Subcutaneous abdominal adipose tissue (tissue), 5 donors: ENCODE results near the gene IFIT5.
"Not testable (repeated sequence)": the region's sequence is repeated elsewhere in the genome, so short reads cannot be mapped to it uniquely, and the experiment has no call there.

Experiments used
- H3K27ac ChIP-seq: one replicate; pipeline ENCODE4 v1.7.0; 2013; ENCODE audit warnings: low read depth, mild to moderate bottlenecking, inconsistent platforms, low read length, moderate library complexity
- H3K27me3 ChIP-seq, 5 donors: one replicate each; pipeline ENCODE4 v1.7.0; 2013; ENCODE audit warnings: low read length in 5 of 5, inconsistent platforms in 1 of 5; ENCODE audit not compliant: control insufficient read depth in 5 of 5, insufficient read depth in 4 of 5
- H3K36me3 ChIP-seq, 5 donors: one replicate each; pipeline ENCODE4 v1.7.0; 2013; ENCODE audit warnings: low read length in 5 of 5; ENCODE audit not compliant: control insufficient read depth in 5 of 5, insufficient read depth in 5 of 5
- H3K4me1 ChIP-seq, 5 donors: one replicate each; pipeline ENCODE4 v1.7.0; 2013; ENCODE audit warnings: low read length in 5 of 5, mild to moderate bottlenecking in 3 of 5, moderate library complexity in 1 of 5; ENCODE audit not compliant: control insufficient read depth in 5 of 5, insufficient read depth in 5 of 5
- H3K4me3 ChIP-seq, 5 donors: one replicate each; pipeline ENCODE4 v1.7.0; 2013; ENCODE audit warnings: low read length in 5 of 5, low read depth in 1 of 5
- H3K9ac ChIP-seq, 5 donors: one replicate each; pipeline ENCODE4 v1.7.0; 2013; ENCODE audit warnings: low read length in 5 of 5, mild to moderate bottlenecking in 4 of 5, moderate library complexity in 3 of 5
- H3K9me3 ChIP-seq, 5 donors: one replicate each; pipeline ENCODE4 v1.7.0; 2013; ENCODE audit warnings: low read length in 5 of 5; ENCODE audit not compliant: control insufficient read depth in 5 of 5
- donor health status: healthy.
- donor health status: healthy.
- donor health status: healthy.
- donor health status: healthy.
- donor health status: healthy.

IFIT5 gene

GRCh38 chr10:89392974-89393373 is 21.4 kb upstream of the IFIT5 start:
- peak overlapping the region; percentile 91 for H3K27ac ChIP-seq
- H3K4me3 ChIP-seq = peak overlapping the region; percentile 75 to 95 (median 81)
- no peaks in the 10 kb centered on the region for H3K27me3 ChIP-seq
- no peaks in the 10 kb centered on the region for H3K36me3 ChIP-seq
- no peaks in the 10 kb centered on the region for H3K9me3 ChIP-seq
- peak overlapping the region; percentile 59 to 89 (median 67) for H3K9ac ChIP-seq
- H3K4me1 ChIP-seq = peaks cover 0 to 42% (median 32%) of the 10 kb centered on the region in 5 donors

GRCh38 chr10:89393898-89394297 is 20.5 kb upstream of the IFIT5 start:
- peak overlapping the region in 1 of 5 donors; percentile 10 for H3K9ac ChIP-seq
- no peaks in the 10 kb centered on the region for H3K27me3 ChIP-seq
- peak overlapping the region; percentile 44 to 95 (median 79) for H3K4me3 ChIP-seq
- no peaks in the 10 kb centered on the region for H3K36me3 ChIP-seq
- H3K9me3 ChIP-seq = no peaks in the 10 kb centered on the region
- H3K4me1 ChIP-seq = peaks cover 0 to 46% (median 32%) of the 10 kb centered on the region in 5 donors
- H3K27ac ChIP-seq = no peak overlapping the region

- H3K4me1 ChIP-seq = peaks cover 0 to 46% (median 32%) of the 10 kb centered on the region in 5 donors
- no peaks in the 10 kb centered on the region for H3K36me3 ChIP-seq
- no peak overlapping the region for H3K9ac ChIP-seq
- H3K9me3 ChIP-seq = no peaks in the 10 kb centered on the region
- H3K4me3 ChIP-seq = peak overlapping the region in 1 of 5 donors; percentile 11
- H3K27me3 ChIP-seq = no peaks in the 10 kb centered on the region
- H3K27ac ChIP-seq = no peak overlapping the region
Observed at GRCh38 chr10:89395141-89395540, 19.2 kb upstream of the IFIT5 start.

GRCh38 chr10:89398003-89398749 is 16.2 kb upstream of the IFIT5 start:
- Histone ChIP-seq H3K27me3 (no peaks in the 10 kb centered on the region), H3K27ac (no peak overlapping the region), H3K36me3 (peaks cover 9 to 12% (median 11%) of the 10 kb centered on the region in 5 donors), H3K9me3 (no peaks in the 10 kb centered on the region), H3K4me3 (no peak overlapping the region), H3K9ac (no peak overlapping the region), H3K4me1 (peaks cover 0 to 26% (median 17%) of the 10 kb centered on the region in 5 donors)

GRCh38 chr10:89399956-89400355 is 14.4 kb upstream of the IFIT5 start:
- Histone ChIP-seq H3K4me3 (no peak overlapping the region), H3K36me3 (peaks cover 14 to 24% (median 20%) of the 10 kb centered on the region in 5 donors), H3K27ac (no peak overlapping the region), H3K27me3 (no peaks in the 10 kb centered on the region), H3K9ac (peak overlapping the region in 1 of 5 donors; percentile 33), H3K4me1 (peaks cover 0 to 10% (median 3%) of the 10 kb centered on the region in 5 donors), H3K9me3 (no peaks in the 10 kb centered on the region)

GRCh38 chr10:89403043-89403442 is 11.3 kb upstream of the IFIT5 start:
- Histone ChIP-seq H3K4me3 (no peak overlapping the region), H3K9ac (no peak overlapping the region), H3K36me3 (peaks cover 15 to 24% (median 20%) of the 10 kb centered on the region in 5 donors), H3K27ac (no peak overlapping the region), H3K27me3 (no peaks in the 10 kb centered on the region), H3K9me3 (no peaks in the 10 kb centered on the region), H3K4me1 (peaks cover 0 to 5% (median 3%) of the 10 kb centered on the region in 5 donors)

GRCh38 chr10:89404104-89405047 is 10.0 kb upstream of the IFIT5 start:
- Histone ChIP-seq H3K4me3 (no peak overlapping the region), H3K9ac (no peak overlapping the region), H3K4me1 (peaks cover 0 to 3% (median 0%) of the 10 kb centered on the region in 5 donors), H3K27me3 (no peaks in the 10 kb centered on the region), H3K27ac (no peak overlapping the region), H3K36me3 (peaks cover 15 to 24% (median 20%) of the 10 kb centered on the region in 5 donors), H3K9me3 (no peaks in the 10 kb centered on the region)

- not testable (repeated sequence) for H3K4me3 ChIP-seq, H3K9ac ChIP-seq, H3K27ac ChIP-seq, H3K27me3 ChIP-seq, H3K4me1 ChIP-seq, H3K9me3 ChIP-seq
- H3K36me3 ChIP-seq = peaks cover 15 to 24% (median 20%) of the 10 kb centered on the region in 5 donors
Observed at GRCh38 chr10:89406178-89406577, 8.2 kb upstream of the IFIT5 start.

GRCh38 chr10:89407792-89408191 is 6.6 kb upstream of the IFIT5 start:
- H3K36me3 ChIP-seq = peaks cover 7 to 17% (median 13%) of the 10 kb centered on the region in 5 donors
- H3K4me1 ChIP-seq, H3K27ac ChIP-seq, H3K9ac ChIP-seq, H3K9me3 ChIP-seq, H3K4me3 ChIP-seq, H3K27me3 ChIP-seq: not testable (repeated sequence)

- not testable (repeated sequence) for H3K4me1 ChIP-seq, H3K36me3 ChIP-seq, H3K27ac ChIP-seq, H3K9ac ChIP-seq, H3K9me3 ChIP-seq, H3K27me3 ChIP-seq, H3K4me3 ChIP-seq
Observed at GRCh38 chr10:89409282-89409681, 5.1 kb upstream of the IFIT5 start.
